ENCODE data around the gene CFAP210.
"Not testable (repeated sequence)": the region's sequence is repeated elsewhere in the genome, so short reads cannot be mapped to it uniquely, and the experiment has no call there.

CFAP210 gene

GRCh38 chr2:169615982-169616381 lies 78.2 kb downstream of the CFAP210 start:
- not testable (repeated sequence) for DNase-seq

- no peak for DNase-seq
These were observed 80.3 kb downstream of the CFAP210 start for GRCh38 chr2:169613876-169614275.

- DNase-seq = no peak
These were observed 84.9 kb downstream of the CFAP210 start for GRCh38 chr2:169609264-169609663.

- DNase-seq = no peak
These were observed 94.6 kb downstream of the CFAP210 start for GRCh38 chr2:169599568-169599967.

GRCh38 chr2:169598982-169599381 lies 95.2 kb downstream of the CFAP210 start:
- DNase-seq = no peak

GRCh38 chr2:169596546-169596945 lies 97.7 kb downstream of the CFAP210 start:
- not testable (repeated sequence) for DNase-seq

Data from stimulated activated CD4-positive, alpha-beta T cell treated with anti-CD3 and anti-CD28 coated beads, Interleukin-12 subunit alpha, Interleukin-12 subunit beta, amount 100 ng/mL, for 4 hours (primary cell).